GM12892 (cell line): ENCODE data around the gene EGFR.
"Not testable (repeated sequence)": the region's sequence is repeated elsewhere in the genome, so short reads cannot be mapped to it uniquely, and the experiment has no call there.

Experiments used
- DNase-seq: peaks from one replicate; pipeline ENCODE4 v3.0.0; 2011; ENCODE audit not compliant: insufficient read length
- FAIRE-seq: peaks from 2 replicates; lab custom pipeline; 2011; peaks lifted over from hg19 to GRCh38; lab: Jason Lieb, UNC
- POLR2A ChIP-seq: IDR thresholded peaks from 2 replicates; pipeline ENCODE4 v1.6.1; 2011; ENCODE audit warnings: low read depth, low read length, control low read depth
- POLR2AphosphoS5 ChIP-seq: IDR thresholded peaks from 2 replicates; pipeline ENCODE4 v1.6.1; 2011; ENCODE audit warnings: low read depth, low read length, control low read depth
- TAF1 ChIP-seq: IDR thresholded peaks from 2 replicates; pipeline ENCODE4 v1.6.1; 2011; ENCODE audit warnings: low read depth, mild to moderate bottlenecking, control low read depth, low read length, borderline replicate concordance

The EGFR gene

DNA sequence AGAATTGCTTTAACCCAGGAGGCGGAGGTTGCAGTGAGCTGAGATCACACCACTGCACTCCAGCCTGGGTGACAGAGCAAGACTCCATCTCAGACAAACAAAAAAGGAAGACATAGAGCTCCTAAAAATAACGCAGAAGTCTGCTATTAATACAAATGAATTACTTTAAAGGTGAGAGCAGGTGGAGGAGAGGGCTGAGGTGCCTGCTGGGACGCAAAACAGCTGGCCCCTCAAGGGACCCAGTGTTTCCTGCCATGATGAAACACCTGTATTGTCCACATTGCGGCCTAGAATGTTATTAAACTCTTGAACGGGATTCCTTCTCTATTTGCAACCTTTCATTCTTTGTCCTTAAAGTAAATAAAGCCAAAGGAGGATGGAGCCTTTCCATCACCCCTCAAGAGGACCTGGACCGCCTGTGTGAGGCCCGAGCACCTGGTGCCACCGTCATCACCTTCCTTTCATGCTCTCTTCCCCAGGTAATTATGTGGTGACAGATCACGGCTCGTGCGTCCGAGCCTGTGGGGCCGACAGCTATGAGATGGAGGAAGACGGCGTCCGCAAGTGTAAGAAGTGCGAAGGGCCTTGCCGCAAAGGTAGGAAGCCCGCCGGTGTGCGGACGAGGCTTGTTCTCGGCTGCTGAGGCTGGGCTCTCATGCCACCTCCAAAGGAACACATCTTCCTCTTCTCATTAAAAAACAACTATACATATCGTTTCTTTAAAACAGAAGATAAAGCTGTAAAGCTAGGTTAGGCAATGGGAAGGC lies 136.7 kb downstream of the EGFR start:
- FAIRE-seq: no peak
- no peak for DNase-seq
- TF ChIP-seq TAF1 (no peak), POLR2A (no peak), POLR2AphosphoS5 (no peak)

DNA sequence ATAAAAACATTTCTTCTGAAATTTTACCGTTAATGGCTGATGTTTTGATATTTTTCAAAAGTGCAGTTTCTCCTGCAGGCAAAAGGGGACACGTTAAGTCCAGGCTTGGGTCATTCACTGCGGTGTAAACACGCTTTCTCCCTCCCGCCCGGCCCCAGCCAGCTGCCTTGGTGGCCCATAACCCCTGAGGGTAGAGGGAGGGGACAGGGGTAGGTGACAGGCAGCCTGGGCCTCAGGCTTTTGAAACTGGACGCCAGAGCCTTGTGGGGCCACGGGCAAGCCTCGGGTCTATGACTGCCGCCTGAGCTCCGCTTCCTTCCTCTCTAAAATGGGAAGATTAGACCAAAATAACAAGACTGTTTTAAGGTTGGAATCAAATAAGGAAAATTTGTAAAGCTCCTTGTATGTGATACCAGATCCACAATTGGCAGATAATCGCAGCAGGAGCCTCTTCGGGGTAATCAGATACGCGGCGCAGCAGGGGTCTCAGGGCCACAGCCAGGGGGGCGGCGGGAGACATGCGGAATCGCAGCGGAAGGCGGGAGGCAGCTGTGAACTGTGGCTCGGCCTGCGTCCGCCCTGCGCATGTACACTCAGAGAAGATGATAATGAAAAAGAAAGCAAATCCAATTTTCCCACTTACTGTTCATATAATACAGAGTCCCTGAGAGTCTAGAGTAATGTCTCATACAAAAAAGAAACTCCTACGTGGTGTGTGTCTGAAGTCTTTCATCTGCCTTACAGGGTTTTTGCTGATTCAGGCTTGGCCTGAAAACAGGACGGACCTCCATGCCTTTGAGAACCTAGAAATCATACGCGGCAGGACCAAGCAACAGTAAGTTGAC lies 138.3 kb downstream of the EGFR start:
- FAIRE-seq: no peak
- no peak for TF ChIP-seq TAF1
- no peak for TF ChIP-seq POLR2AphosphoS5
- no peak for TF ChIP-seq POLR2A
- DNase-seq: no peak

- TF ChIP-seq TAF1: no peak
- no peak for TF ChIP-seq POLR2AphosphoS5
- no peak for TF ChIP-seq POLR2A
- no peak for DNase-seq
- no peak for FAIRE-seq
Measured at GRCh38 chr7:55157764-55158105, 138.9 kb downstream of the EGFR start.

DNA sequence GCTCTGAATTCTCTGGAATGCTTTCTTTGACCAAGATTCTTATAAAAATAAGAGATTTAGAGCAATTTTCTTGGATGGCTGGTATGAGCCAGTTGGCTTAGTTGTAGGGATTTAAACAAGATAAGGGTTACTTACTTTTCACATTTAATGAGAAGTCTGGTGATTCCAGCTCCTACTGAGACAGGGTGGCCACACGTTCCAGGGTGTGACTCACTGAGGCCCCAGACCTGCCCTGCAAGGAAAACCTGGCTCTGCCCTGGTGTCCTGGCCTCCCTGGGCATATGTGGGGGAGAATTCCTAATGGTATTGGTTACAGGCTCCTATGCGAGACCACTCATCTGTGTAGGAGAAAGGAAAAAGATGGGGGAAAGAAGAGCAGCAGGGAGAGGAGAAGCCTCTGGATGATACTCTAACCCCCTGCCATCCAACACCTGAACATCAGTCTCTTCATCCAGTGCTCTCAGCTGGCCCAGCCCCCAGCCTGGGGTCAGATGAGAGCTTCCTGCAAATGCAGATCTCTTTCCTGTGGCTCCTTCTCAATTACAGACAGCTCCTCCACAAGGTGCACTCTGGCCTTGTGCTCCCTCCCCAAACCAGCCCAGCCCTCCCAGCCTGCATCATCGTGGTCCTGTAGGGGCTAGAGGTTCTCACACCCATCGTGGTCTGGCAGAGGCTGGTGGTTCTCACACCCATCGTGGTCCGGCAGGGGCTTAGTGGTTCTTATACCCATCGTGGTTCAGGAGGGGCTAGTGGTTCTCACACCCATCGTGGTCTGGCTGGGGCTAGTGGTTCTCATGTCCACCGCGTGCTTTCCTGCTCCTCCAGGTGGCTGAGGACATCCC lies 139.9 kb downstream of the EGFR start:
- no peak for FAIRE-seq
- no peak for DNase-seq
- no peak for TF ChIP-seq POLR2AphosphoS5
- no peak for TF ChIP-seq TAF1
- no peak for TF ChIP-seq POLR2A

GRCh38 chr7:55160539-55160938 lies 141.7 kb downstream of the EGFR start:
- TF ChIP-seq POLR2AphosphoS5 (no peak), TAF1 (no peak), POLR2A (no peak)
- no peak for DNase-seq
- FAIRE-seq: no peak

DNA sequence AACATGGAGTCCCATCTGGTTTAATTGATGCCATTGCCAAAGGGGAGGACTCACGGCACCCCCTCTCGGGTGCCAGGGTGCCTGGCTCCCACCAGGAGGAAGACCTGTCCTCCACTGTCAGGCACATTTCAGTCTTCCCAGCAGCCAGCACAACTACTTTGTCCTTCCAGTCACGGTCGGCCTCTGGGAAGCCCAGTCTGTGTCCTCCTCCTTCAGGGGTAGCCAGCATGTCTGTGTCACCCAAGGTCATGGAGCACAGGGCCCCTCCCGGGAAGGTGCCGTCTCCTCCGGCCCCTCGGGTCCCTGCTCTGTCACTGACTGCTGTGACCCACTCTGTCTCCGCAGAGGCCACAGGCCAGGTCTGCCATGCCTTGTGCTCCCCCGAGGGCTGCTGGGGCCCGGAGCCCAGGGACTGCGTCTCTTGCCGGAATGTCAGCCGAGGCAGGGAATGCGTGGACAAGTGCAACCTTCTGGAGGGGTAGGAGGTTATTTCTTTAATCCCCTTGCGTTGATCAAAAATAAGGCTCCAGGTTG lies 142.4 kb downstream of the EGFR start:
- no peak for TF ChIP-seq POLR2A
- DNase-seq (no peak), FAIRE-seq (no peak)

DNA sequence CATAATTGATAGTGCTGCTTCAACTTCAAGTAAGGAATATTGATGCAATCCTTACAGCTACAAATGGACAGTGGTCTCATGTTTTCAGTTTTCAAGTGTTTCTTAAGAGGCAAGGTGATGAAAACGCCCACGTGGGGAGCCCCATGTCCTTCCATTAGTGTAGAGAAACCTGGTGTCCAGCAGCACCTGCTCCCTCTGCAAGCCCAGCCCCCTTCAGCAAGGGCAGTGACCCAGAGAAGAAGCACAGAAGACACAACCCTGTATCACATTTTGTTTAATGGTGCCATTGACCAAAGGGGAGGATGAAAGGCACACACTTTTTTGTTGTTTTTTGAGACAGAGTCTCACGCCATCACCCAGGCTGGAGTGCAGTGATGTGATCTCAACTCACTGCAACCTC lies 143.7 kb downstream of the EGFR start:
- FAIRE-seq (no peak), DNase-seq (no peak)
- TF ChIP-seq TAF1 (no peak), POLR2A (no peak), POLR2AphosphoS5 (no peak)

DNA sequence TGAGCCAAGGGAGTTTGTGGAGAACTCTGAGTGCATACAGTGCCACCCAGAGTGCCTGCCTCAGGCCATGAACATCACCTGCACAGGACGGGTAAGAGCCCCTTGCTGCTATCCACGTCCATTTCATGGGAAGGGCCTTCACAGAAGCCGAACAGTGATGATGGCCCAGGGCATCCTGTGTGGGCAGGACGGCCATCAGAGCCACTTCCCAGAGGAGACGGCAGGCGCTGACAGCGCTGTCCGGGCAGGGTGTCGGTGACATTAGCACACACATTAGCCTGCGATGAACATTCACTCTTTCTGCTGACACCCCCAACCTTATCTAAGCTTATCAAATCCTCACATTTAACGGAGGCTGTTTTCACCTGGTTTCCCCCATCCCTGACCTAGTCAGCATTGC lies 144.9 kb downstream of the EGFR start:
- DNase-seq (no peak), FAIRE-seq (no peak)
- no peak for TF ChIP-seq POLR2AphosphoS5
- no peak for TF ChIP-seq POLR2A

DNA sequence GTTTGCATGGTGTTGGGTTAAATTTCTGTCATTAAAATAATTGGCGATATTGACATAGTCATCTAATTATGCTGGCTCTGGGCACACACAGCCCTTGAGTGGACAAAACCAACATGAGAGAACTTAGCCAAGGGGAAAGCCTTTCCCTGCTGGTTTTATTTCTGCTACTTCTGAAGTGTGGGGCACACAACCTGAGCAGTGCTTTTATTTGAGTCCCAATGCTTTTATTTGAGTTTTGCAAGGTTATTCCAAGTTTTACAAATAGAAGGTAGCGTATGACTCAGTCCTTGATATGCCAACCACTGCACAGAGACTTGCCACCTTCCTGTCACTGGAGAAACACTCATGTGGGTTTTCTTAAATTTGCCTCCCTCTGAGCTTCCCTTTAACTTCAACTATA lies 145.7 kb downstream of the EGFR start:
- TF ChIP-seq POLR2AphosphoS5 (no peak), TAF1 (no peak), POLR2A (no peak)
- no peak for FAIRE-seq
- DNase-seq: no peak

GRCh38 chr7:55165176-55165861 lies 146.5 kb downstream of the EGFR start:
- no peak for TF ChIP-seq POLR2A
- DNase-seq (no peak), FAIRE-seq (no peak)

- not testable (repeated sequence) for FAIRE-seq, DNase-seq
Measured at GRCh38 chr7:55167296-55167695, 148.5 kb downstream of the EGFR start.
